SK-N-SH treated with all-trans-retinoic acid at 6 μM for 48 hours (cell line): ENCODE measurements around the gene KCNA3.

ENCODE experiments used
- ARNTL ChIP-seq: fragments of 450-650 bp; formaldehyde crosslinking; IDR thresholded peaks from 2 replicates; pipeline ENCODE4 v1.5.0; 2020; ENCODE audit warnings: low read depth, mild to moderate bottlenecking, moderate library complexity, borderline replicate concordance
- CSDC2 ChIP-seq: fragments of 250-450 bp; sonication (Bioruptor Pico); IDR thresholded peaks from 2 replicates; pipeline ENCODE4 v1.5.0; 2020; ENCODE audit warnings: mild to moderate bottlenecking, moderate library complexity
- GLIS3 ChIP-seq: fragments of 250-450 bp; sonication (Bioruptor Pico); IDR thresholded peaks from 2 replicates; pipeline ENCODE4 v1.5.0; 2020; ENCODE audit warnings: mild to moderate bottlenecking, moderate library complexity
- OSR1 ChIP-seq: fragments of 250-450 bp; sonication (Bioruptor Pico); IDR thresholded peaks from 2 replicates; pipeline ENCODE4 v1.8.0; 2022; ENCODE audit warnings: moderate library complexity, mild to moderate bottlenecking, inconsistent platforms
- PPARA ChIP-seq: fragments of 250-450 bp; sonication (Bioruptor Pico); IDR thresholded peaks from 2 replicates; pipeline ENCODE4 v1.5.0; 2020; ENCODE audit warnings: mild to moderate bottlenecking, borderline replicate concordance
- SNAI2 ChIP-seq: fragments of 250-450 bp; sonication (Bioruptor Pico); IDR thresholded peaks from 2 replicates; pipeline ENCODE4 v1.5.0; 2020; ENCODE audit warnings: mild to moderate bottlenecking, moderate library complexity
- TOX ChIP-seq: fragments of 250-450 bp; sonication (Bioruptor Pico); IDR thresholded peaks from 2 replicates; pipeline ENCODE4 v1.8.0; 2021; ENCODE audit warnings: mild to moderate bottlenecking, moderate library complexity, borderline replicate concordance
- TSHZ2 ChIP-seq: fragments of 250-450 bp; sonication (Bioruptor Pico); IDR thresholded peaks from 2 replicates; pipeline ENCODE4 v1.5.0; 2020; ENCODE audit warnings: mild to moderate bottlenecking, moderate library complexity
- ZFP3 ChIP-seq: fragments of 250-450 bp; sonication (Bioruptor Pico); IDR thresholded peaks from 2 replicates; pipeline ENCODE4 v1.5.0; 2020; ENCODE audit warnings: mild to moderate bottlenecking, moderate library complexity
- TF ChIP-seq, protein P1 (sequence below): fragments of 250-450 bp; sonication (Bioruptor Pico); IDR thresholded peaks from 2 replicates; pipeline ENCODE4 v1.8.0; 2020; ENCODE audit warnings: mild to moderate bottlenecking, moderate library complexity, borderline replicate concordance
- TF ChIP-seq, protein P2 (sequence below): fragments of 250-450 bp; sonication (Bioruptor Pico); IDR thresholded peaks from 2 replicates; pipeline ENCODE4 v1.8.0; 2021; ENCODE audit warnings: low read depth, mild to moderate bottlenecking, moderate library complexity, borderline replicate concordance
- TF ChIP-seq, protein P3 (sequence below): fragments of 250-450 bp; sonication (Bioruptor Pico); IDR thresholded peaks from 2 replicates; pipeline ENCODE4 v1.5.1; 2020; ENCODE audit warnings: low read depth, mild to moderate bottlenecking, moderate library complexity

GRCh38 chr1:110707232-110707631, 32.5 kb upstream of the KCNA3 start:
- TF ChIP-seq SNAI2 (CRISPR knock-in tag) = no peak
- TF ChIP-seq CSDC2 (CRISPR knock-in tag) = no peak
- TF ChIP-seq, protein P1, sequence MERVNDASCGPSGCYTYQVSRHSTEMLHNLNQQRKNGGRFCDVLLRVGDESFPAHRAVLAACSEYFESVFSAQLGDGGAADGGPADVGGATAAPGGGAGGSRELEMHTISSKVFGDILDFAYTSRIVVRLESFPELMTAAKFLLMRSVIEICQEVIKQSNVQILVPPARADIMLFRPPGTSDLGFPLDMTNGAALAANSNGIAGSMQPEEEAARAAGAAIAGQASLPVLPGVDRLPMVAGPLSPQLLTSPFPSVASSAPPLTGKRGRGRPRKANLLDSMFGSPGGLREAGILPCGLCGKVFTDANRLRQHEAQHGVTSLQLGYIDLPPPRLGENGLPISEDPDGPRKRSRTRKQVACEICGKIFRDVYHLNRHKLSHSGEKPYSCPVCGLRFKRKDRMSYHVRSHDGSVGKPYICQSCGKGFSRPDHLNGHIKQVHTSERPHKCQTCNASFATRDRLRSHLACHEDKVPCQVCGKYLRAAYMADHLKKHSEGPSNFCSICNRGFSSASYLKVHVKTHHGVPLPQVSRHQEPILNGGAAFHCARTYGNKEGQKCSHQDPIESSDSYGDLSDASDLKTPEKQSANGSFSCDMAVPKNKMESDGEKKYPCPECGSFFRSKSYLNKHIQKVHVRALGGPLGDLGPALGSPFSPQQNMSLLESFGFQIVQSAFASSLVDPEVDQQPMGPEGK = no peak
- no peak for TF ChIP-seq ZFP3
- TF ChIP-seq, protein P2, sequence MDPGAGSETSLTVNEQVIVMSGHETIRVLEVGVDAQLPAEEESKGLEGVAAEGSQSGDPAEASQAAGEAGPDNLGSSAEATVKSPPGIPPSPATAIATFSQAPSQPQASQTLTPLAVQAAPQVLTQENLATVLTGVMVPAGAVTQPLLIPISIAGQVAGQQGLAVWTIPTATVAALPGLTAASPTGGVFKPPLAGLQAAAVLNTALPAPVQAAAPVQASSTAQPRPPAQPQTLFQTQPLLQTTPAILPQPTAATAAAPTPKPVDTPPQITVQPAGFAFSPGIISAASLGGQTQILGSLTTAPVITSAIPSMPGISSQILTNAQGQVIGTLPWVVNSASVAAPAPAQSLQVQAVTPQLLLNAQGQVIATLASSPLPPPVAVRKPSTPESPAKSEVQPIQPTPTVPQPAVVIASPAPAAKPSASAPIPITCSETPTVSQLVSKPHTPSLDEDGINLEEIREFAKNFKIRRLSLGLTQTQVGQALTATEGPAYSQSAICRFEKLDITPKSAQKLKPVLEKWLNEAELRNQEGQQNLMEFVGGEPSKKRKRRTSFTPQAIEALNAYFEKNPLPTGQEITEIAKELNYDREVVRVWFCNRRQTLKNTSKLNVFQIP (CRISPR knock-in tag) = no peak
- no peak for TF ChIP-seq TSHZ2 (CRISPR knock-in tag)
- TF ChIP-seq GLIS3 (CRISPR knock-in tag) = no peak
- TF ChIP-seq, protein P3, sequence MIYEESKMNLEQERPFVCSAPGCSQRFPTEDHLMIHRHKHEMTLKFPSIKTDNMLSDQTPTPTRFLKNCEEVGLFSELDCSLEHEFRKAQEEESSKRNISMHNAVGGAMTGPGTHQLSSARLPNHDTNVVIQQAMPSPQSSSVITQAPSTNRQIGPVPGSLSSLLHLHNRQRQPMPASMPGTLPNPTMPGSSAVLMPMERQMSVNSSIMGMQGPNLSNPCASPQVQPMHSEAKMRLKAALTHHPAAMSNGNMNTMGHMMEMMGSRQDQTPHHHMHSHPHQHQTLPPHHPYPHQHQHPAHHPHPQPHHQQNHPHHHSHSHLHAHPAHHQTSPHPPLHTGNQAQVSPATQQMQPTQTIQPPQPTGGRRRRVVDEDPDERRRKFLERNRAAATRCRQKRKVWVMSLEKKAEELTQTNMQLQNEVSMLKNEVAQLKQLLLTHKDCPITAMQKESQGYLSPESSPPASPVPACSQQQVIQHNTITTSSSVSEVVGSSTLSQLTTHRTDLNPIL (CRISPR knock-in tag) = no peak
- TF ChIP-seq TOX (CRISPR knock-in tag) = no peak
- TF ChIP-seq PPARA (CRISPR knock-in tag) = no peak
- no peak for TF ChIP-seq ARNTL (CRISPR knock-in tag)
- TF ChIP-seq OSR1 = no peak
